Neuronal stem cell (in vitro differentiated cells): ENCODE data around the gene GASK1A.
A peak's percentile ranks its signal among the peaks of the same experiment; 100 is the strongest.

ENCODE experiments used
- DNase-seq: peaks from one replicate; pipeline ENCODE4 v3.0.0-alpha.2; 2013; ENCODE audit warnings: low spot score
- H2AFZ ChIP-seq: one replicate; pipeline ENCODE4 v1.6.1; 2013; ENCODE audit warnings: mild to moderate bottlenecking, low read length, inconsistent platforms
- H2AK5ac ChIP-seq: 2 replicates; pipeline ENCODE4 v1.6.1; 2013; ENCODE audit warnings: low read depth, mild to moderate bottlenecking, inconsistent platforms, low read length, moderate library complexity, mixed read lengths
- H2BK120ac ChIP-seq: 2 replicates; pipeline ENCODE4 v1.6.1; 2013; ENCODE audit warnings: low read depth, mild to moderate bottlenecking, inconsistent platforms, low read length, moderate library complexity, mixed read lengths
- H2BK12ac ChIP-seq: one replicate; pipeline ENCODE4 v1.6.1; 2013; ENCODE audit warnings: low read length, inconsistent platforms
- H2BK15ac ChIP-seq: 2 replicates; pipeline ENCODE4 v1.6.1; 2013; ENCODE audit warnings: mild to moderate bottlenecking, low read length, inconsistent platforms, mixed read lengths
- H2BK5ac ChIP-seq: one replicate; pipeline ENCODE4 v1.6.1; 2013; ENCODE audit warnings: inconsistent platforms, mild to moderate bottlenecking, low read length, moderate library complexity
- H3K14ac ChIP-seq: one replicate; pipeline ENCODE4 v1.6.1; 2013; ENCODE audit warnings: low read length, inconsistent platforms
- H3K18ac ChIP-seq: 2 replicates; pipeline ENCODE4 v1.6.1; 2013; ENCODE audit warnings: low read length, inconsistent platforms
- H3K23ac ChIP-seq: 2 replicates; pipeline ENCODE4 v1.6.1; 2013; ENCODE audit warnings: low read depth, mild to moderate bottlenecking, mixed read lengths, low read length, inconsistent platforms; ENCODE audit not compliant: poor library complexity
- H3K27ac ChIP-seq: replicated peaks from 3 replicates; pipeline ENCODE4 v1.5.1; 2013; ENCODE audit warnings: low read length, inconsistent platforms
- H3K27me3 ChIP-seq, 3 experiments: 2 replicates each; pipeline ENCODE4 v1.6.1; 2013; ENCODE audit warnings: low read length in 3 of 3, mild to moderate bottlenecking in 2 of 3, inconsistent platforms in 1 of 3, low read depth in 1 of 3, mixed read lengths in 1 of 3, moderate library complexity in 1 of 3; ENCODE audit not compliant: control insufficient read depth in 3 of 3, insufficient read depth in 3 of 3
- H3K36me3 ChIP-seq, 2 donors: replicated peaks in 1 of 2; 2 replicates each; pipeline ENCODE4 v1.6.1; 2013; ENCODE audit warnings: low read length in 2 of 2; ENCODE audit not compliant: control insufficient read depth in 2 of 2, insufficient read depth in 2 of 2
- H3K4ac ChIP-seq: 2 replicates; pipeline ENCODE4 v1.6.1; 2013; ENCODE audit warnings: inconsistent platforms, mild to moderate bottlenecking, low read length, moderate library complexity
- H3K4me1 ChIP-seq, 2 donors: 1 replicate in 1 of 2; 2 replicates in 1 of 2; pipeline ENCODE4 v1.6.1; 2013; ENCODE audit warnings: low read length in 2 of 2, low read depth in 1 of 2; ENCODE audit not compliant: control insufficient read depth in 2 of 2, insufficient read depth in 1 of 2
- H3K4me2 ChIP-seq: one replicate; pipeline ENCODE4 v1.6.1; 2013; ENCODE audit warnings: mild to moderate bottlenecking, low read length, inconsistent platforms; ENCODE audit not compliant: insufficient read depth, poor library complexity, severe bottlenecking
- H3K4me3 ChIP-seq, 2 donors: 2 replicates each; pipeline ENCODE4 v1.5.1; 2013; ENCODE audit warnings: low read length in 2 of 2, mild to moderate bottlenecking in 2 of 2, inconsistent platforms in 1 of 2, moderate library complexity in 1 of 2
- H3K79me1 ChIP-seq: one replicate; pipeline ENCODE4 v1.6.1; 2013; ENCODE audit warnings: low read depth, mild to moderate bottlenecking, inconsistent platforms, low read length, moderate library complexity
- H3K9ac ChIP-seq: one replicate; pipeline ENCODE4 v1.6.1; 2013; ENCODE audit warnings: mild to moderate bottlenecking, low read depth, low read length, inconsistent platforms; ENCODE audit not compliant: poor library complexity
- H3K9me3 ChIP-seq, 2 donors: replicated peaks in 1 of 2; 2 replicates each; pipeline versions ENCODE3 to v1.6.1; 2013; ENCODE audit warnings: low read length in 2 of 2, mild to moderate bottlenecking in 2 of 2, inconsistent platforms in 1 of 2, low read depth in 1 of 2, mixed read lengths in 1 of 2, moderate library complexity in 1 of 2; ENCODE audit not compliant: control insufficient read depth in 2 of 2, insufficient read depth in 1 of 2
- H4K8ac ChIP-seq: one replicate; pipeline ENCODE4 v1.6.1; 2013; ENCODE audit warnings: low read depth, mild to moderate bottlenecking, inconsistent platforms, low read length, moderate library complexity
- H4K91ac ChIP-seq: one replicate; pipeline ENCODE4 v1.6.1; 2013; ENCODE audit warnings: low read length, low read depth, mild to moderate bottlenecking, inconsistent platforms; ENCODE audit not compliant: poor library complexity
- WGBS, 2 donors: extraction: QIAGEN DNeasy Blood & Tissue Kit; methylation state at CpG; one replicate each; pipeline ENCODE4 v1.1.7; 2013; ENCODE audit warnings: missing lambda C conversion rate in 2 of 2, mixed read lengths in 1 of 2; ENCODE audit not compliant: insufficient read length in 2 of 2, insufficient replicate concordance in 1 of 2; ENCODE audit errors: extremely low coverage in 2 of 2; 5-methylcytosine and 5-hydroxymethylcytosine counted together

GASK1A gene

DNA sequence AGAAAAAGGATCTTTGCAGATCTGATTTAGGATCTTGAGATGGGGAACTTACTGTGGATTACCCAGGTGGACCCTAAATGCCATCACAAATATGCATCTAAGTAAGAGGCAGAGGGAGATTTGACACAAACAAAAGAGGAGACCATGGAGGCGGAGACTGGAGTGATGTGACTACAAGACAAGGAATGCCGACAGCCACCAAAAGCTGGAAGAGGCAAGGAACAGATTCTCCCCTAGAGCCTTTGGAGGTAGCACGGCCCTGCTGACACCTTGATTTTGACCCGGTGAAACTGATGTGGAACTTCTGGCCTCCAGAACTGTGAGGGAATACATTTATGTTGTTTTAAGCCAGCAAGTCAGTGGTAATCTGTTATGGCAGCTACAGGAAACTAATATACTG lies 44.0 kb downstream of the GASK1A start:
- no peak for DNase-seq
- Histone ChIP-seq H4K8ac (no peak overlapping the region), H2BK120ac (no peak overlapping the region), H3K4me2 (no peak overlapping the region), H3K9ac (no peak overlapping the region), H4K91ac (no peak overlapping the region), H3K4me3 (no peak overlapping the region), H2BK5ac (no peak overlapping the region), H3K9me3 (no peaks in the 10 kb centered on the region), H3K14ac (no peak overlapping the region), H3K4me1 (peaks cover 0 to 13% of the 10 kb centered on the region in 2 donors), H2BK15ac (no peak overlapping the region), H3K18ac (no peak overlapping the region), H3K36me3 (no peaks in the 10 kb centered on the region), H2BK12ac (no peak overlapping the region), H2AFZ (no peak overlapping the region), H3K27ac (no peak overlapping the region), H3K79me1 (no peaks in the 10 kb centered on the region), H3K23ac (no peak overlapping the region), H3K27me3 (peaks cover 0 to 8% (median 0%) of the 10 kb centered on the region in 3 experiments), H2AK5ac (no peak overlapping the region), H3K4ac (no peak overlapping the region)
- WGBS, 2 donors, result no CpG with 5 or more reads among the region's 4 CpGs

DNA sequence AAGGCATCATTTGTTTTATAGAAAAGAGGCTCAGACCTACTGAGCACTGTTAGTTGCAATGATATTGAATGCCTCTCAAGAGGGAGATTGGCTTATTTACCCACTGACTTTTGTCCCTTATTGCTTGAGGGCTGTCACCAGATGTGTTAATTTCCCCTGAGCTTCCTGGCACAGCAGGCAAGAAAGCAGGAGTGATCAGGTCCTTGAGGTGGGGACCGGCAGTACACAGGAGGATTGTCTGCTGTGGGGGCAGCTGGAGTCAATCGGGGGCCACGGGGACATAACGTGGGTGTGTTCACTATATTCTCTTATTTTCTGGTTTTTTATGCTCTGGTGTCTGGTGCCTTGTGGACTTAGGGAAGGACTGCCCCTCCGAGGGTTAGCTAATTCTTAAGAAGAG lies 44.6 kb downstream of the GASK1A start:
- H3K9me3 ChIP-seq, result no peaks in the 10 kb centered on the region
- no peak overlapping the region for H4K8ac ChIP-seq
- no peaks in the 10 kb centered on the region for H3K79me1 ChIP-seq
- H2BK15ac ChIP-seq, result no peak overlapping the region
- H3K14ac ChIP-seq, result no peak overlapping the region
- H2BK12ac ChIP-seq, result no peak overlapping the region
- no CpG with 5 or more reads among the region's 5 CpGs for WGBS, 2 donors
- no peak overlapping the region for H3K4ac ChIP-seq
- no peak overlapping the region for H3K27ac ChIP-seq
- no peak overlapping the region for H4K91ac ChIP-seq
- no peak overlapping the region for H3K4me3 ChIP-seq
- no peak overlapping the region for H3K18ac ChIP-seq
- no peak overlapping the region for H2BK5ac ChIP-seq
- no peak overlapping the region for H3K9ac ChIP-seq
- no peak overlapping the region for H3K23ac ChIP-seq
- no peaks in the 10 kb centered on the region for H3K36me3 ChIP-seq
- H3K4me2 ChIP-seq, result no peak overlapping the region
- H2BK120ac ChIP-seq, result no peak overlapping the region
- no peak for DNase-seq
- H2AFZ ChIP-seq, result no peak overlapping the region
- peaks cover 0 to 8% (median 0%) of the 10 kb centered on the region in 3 experiments for H3K27me3 ChIP-seq
- no peak overlapping the region for H2AK5ac ChIP-seq
- peaks cover 0 to 13% of the 10 kb centered on the region in 2 donors for H3K4me1 ChIP-seq

DNA sequence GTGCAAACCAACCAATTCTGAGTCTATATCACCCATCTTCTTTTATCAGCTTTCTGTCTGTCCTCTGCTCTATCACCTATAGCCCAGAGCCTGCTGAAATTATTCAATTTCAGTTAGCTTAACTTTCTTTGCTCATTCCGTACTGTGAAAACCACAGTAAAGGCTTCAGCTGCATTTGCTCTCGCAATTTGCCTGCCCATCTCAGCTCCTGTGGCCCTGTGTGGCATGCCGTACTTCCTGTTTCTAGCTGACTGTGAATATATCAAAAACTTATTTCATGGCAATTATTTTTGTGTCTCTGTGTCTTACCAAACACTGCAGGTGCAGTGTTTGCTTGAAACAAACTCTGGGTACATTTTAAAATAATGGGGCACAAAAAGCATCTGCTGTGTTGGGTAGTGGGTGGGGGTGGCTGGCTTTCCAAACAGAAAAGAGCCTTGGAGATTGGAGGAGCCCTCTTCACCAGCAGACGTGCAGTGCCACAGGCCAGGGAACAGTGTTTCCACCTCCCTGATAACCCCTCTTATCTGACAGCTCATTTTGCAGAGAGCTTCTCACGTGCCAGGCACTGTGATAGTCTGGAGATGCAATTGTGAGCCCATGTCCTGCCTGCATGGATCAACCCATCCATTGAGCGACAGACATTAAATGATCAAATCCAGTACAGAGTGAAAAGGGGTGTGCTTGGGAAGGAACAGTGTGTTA lies 45.2 kb downstream of the GASK1A start:
- no peak overlapping the region for H2BK15ac ChIP-seq
- no peak overlapping the region for H3K14ac ChIP-seq
- no peak overlapping the region for H2BK5ac ChIP-seq
- no peak overlapping the region for H3K23ac ChIP-seq
- peaks cover 0 to 4% (median 0%) of the 10 kb centered on the region in 3 experiments for H3K27me3 ChIP-seq
- WGBS, 2 donors, result no CpG with 5 or more reads among the region's 6 CpGs
- no peak overlapping the region for H3K4me3 ChIP-seq
- H3K4me1 ChIP-seq, result peaks cover 0 to 13% of the 10 kb centered on the region in 2 donors
- H2BK120ac ChIP-seq, result no peak overlapping the region
- H4K91ac ChIP-seq, result no peak overlapping the region
- H3K18ac ChIP-seq, result no peak overlapping the region
- H3K4me2 ChIP-seq, result no peak overlapping the region
- no peaks in the 10 kb centered on the region for H3K79me1 ChIP-seq
- no peak overlapping the region for H2BK12ac ChIP-seq
- no peak overlapping the region for H4K8ac ChIP-seq
- H2AFZ ChIP-seq, result no peak overlapping the region
- DNase-seq, result no peak
- no peak overlapping the region for H3K4ac ChIP-seq
- no peak overlapping the region for H3K9ac ChIP-seq
- no peak overlapping the region for H2AK5ac ChIP-seq
- H3K27ac ChIP-seq, result no peak overlapping the region
- no peaks in the 10 kb centered on the region for H3K9me3 ChIP-seq
- H3K36me3 ChIP-seq, result no peaks in the 10 kb centered on the region

DNA sequence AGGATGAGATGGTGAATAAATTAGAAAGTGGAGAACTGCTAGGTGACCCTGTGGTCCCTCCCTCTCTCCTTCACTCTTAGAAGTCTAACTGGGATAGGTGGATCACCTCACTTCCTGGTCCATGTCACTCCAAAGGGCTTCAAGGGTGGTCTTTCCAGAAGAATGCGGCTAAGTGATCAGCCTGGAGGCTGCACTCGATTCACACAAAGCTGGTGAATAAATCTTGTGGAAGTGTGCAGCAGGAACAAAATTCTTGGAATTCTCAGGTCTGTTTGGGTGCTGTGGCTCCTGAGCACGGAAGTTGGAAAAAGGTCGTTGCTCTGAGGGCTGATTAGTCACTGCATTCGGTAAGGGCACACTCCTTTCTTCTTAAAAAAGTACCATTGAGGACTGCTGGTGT lies 46.3 kb downstream of the GASK1A start:
- Histone ChIP-seq H3K18ac (no peak overlapping the region), H3K14ac (no peak overlapping the region), H3K4me3 (no peak overlapping the region), H3K9me3 (no peaks in the 10 kb centered on the region), H3K4me1 (peaks cover 0 to 13% of the 10 kb centered on the region in 2 donors), H2BK12ac (no peak overlapping the region), H3K4me2 (no peak overlapping the region), H3K23ac (no peak overlapping the region), H4K91ac (no peak overlapping the region), H3K27me3 (peaks cover 0 to 4% (median 0%) of the 10 kb centered on the region in 3 experiments), H3K9ac (no peak overlapping the region), H3K36me3 (no peaks in the 10 kb centered on the region), H2AFZ (no peak overlapping the region), H2BK5ac (no peak overlapping the region), H2BK120ac (no peak overlapping the region), H3K4ac (no peak overlapping the region), H2BK15ac (no peak overlapping the region), H2AK5ac (no peak overlapping the region), H4K8ac (no peak overlapping the region), H3K27ac (no peak overlapping the region), H3K79me1 (peaks cover 2% of the 10 kb centered on the region)
- DNase-seq, result peak; percentile 29
- no CpG with 5 or more reads among the region's 5 CpGs for WGBS, 2 donors
